CD1c-positive myeloid dendritic cell (primary cell): ENCODE data around the gene GRM3.

ENCODE experiments used
- DNase-seq: peaks from one replicate; pipeline ENCODE4 v3.0.0-alpha.2; 2016; ENCODE audit errors: extremely low spot score

GRM3 gene

DNA sequence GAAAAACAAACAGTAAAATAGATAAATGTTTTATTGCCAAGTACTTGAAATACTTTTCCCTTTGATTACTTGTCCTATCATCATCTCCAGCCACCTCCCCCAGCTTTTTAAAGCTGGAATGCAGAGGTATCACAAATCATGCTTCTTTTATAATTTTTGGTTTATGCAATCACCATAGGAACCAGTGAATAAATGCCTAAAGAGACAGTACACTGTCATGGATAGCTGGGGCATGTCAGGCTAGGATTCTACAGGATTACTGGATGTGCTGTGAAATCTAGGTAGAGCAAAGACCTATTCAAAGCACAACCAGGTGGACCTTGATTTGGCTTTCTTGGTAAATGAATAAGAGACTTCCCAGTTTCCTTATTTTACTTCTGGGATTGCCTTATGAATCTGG, 257.2 kb downstream of the GRM3 start:
- DNase-seq: no peak

DNA sequence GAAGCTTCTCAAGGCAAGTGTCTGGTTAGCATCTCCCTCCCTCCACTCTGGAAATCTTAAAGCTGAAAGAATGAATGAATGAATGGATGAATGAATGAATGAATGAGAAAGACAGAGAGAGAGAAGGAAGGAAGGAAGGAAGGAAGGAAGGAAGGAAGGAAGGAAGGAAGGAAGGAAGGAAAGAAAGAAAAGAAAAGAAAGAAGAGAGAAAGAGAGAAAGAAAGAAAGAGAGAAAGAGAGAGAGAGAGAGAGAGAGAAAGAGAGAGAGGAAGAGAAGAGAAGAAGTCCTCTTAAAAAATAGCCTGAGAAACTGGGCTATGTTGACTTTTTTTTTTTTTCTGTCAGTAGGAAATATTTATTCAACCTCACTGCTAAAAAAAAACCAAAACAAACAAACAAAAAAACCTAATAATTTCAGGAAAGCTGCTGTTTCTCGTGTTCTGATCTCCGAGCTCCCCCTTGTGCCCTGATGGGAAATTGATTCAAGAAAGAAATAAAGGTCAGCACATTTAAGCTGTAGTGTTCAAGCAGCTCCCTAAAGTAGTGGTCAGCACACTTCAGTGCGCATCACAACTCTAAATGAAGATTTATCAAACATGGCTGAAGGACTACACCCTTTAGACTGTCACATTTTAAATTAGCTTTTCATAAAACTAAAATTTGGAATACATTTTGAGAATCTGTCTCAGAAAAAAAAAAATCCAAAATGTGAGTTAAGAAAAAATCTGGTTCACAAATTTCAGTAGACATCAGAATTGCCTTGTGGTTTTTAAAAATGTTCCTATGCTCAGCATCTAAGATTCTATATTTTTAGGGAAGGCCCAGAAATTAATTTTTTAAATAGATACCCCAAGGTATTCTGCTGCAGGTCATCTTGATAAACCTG, 261.5 kb downstream of the GRM3 start:
- DNase-seq: peak; percentile 11

DNA sequence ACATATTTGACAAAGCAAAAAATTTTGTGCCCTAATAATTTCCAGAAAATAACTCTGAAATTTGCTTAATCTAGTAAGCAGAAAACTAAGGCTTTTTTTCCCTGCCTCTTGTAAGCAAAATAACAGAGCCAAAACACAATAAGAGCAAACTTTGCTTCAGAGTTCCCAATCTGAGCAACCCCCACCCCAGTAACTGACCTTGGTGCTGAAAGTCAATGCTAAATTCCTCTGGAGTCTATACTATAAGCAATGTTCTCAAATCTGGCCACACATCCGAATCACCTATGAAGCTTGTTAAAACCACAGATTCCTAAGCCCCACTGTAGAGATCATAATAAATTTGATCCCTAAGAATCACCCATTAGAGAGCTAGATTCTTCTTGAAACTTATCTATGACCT, 265.2 kb downstream of the GRM3 start:
- DNase-seq: no peak

DNA sequence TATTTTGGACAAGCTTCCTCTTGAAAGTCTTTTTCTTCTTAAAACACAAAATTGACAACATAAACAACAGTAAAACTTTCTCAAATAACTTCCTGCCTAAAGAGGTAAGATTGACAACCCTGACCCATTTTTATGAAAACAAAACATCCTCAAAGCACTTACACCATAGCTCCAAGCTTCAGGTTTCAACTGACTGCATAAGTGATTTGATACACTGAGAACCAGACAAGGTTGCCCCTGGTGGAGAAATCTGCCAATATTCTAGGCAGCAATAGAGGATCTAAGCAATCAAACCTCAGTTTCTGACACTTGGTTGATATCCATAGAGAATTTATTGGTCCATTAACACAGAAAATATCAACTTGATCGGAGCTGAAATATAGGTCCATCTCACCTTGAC, 267.9 kb downstream of the GRM3 start:
- no peak for DNase-seq

DNA sequence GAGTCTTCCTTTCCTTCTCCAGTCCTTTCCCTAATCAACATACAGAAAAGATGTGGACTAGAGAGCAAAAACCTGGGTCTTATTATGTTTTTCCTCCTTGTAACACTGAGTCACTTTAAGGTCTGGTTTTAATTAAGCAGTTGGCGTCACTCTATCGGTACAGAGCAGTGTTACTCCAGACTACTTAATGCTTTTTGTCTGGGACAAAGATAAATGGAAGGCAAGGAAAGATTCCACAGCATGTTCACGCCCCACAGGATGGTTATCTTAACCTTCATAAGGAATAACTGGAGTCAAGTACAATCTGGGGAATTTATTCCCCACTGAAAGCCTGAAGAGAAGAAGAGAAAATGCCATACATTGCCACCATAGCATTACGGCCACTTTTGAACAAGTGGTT, 270.0 kb downstream of the GRM3 start:
- no peak for DNase-seq
